Middle frontal gyrus (tissue), 1 donor: ENCODE data around the gene LRP2.
"Not testable (repeated sequence)": the region's sequence is repeated elsewhere in the genome, so short reads cannot be mapped to it uniquely, and the experiment has no call there.

ENCODE experiments used
- DNase-seq: peaks from one replicate; pipeline ENCODE4 v3.0.0-alpha.2; 2015; ENCODE audit warnings: low spot score; ENCODE audit errors: extremely low spot score

The LRP2 gene

DNA sequence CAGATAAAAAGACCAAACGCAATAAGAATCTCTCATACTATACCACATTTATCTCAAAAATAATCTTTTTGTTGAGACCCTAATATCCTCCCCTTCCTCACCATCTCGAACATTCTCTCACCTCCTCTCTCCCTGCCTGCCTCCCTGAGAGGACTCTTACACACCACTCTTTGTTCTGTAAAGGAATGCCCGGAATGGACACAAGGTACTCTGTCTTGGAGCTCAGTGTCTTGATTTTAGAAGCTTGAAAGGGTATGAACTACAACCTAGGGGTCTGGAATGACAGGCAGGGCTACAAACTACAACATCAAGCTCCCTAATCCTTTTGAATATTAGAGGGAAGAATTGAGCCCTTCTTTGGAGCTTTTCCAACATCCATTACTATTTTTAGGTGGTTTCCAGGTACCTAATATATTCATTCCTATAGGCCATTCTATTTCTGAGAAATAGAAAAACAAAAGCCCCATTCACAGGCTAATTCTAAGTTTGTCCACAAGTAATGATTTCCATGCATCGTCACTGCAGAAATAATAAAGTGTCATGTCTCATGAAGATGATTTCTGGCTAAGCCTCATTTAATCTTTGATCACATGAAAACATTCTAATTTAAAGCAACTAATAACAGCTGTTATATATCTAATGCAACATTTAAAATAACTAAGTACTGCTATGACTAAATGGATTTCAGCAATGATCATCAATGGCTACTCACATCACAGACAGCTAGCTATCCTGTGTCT is 60.6 kb downstream of the LRP2 start:
- DNase-seq: no peak

DNA sequence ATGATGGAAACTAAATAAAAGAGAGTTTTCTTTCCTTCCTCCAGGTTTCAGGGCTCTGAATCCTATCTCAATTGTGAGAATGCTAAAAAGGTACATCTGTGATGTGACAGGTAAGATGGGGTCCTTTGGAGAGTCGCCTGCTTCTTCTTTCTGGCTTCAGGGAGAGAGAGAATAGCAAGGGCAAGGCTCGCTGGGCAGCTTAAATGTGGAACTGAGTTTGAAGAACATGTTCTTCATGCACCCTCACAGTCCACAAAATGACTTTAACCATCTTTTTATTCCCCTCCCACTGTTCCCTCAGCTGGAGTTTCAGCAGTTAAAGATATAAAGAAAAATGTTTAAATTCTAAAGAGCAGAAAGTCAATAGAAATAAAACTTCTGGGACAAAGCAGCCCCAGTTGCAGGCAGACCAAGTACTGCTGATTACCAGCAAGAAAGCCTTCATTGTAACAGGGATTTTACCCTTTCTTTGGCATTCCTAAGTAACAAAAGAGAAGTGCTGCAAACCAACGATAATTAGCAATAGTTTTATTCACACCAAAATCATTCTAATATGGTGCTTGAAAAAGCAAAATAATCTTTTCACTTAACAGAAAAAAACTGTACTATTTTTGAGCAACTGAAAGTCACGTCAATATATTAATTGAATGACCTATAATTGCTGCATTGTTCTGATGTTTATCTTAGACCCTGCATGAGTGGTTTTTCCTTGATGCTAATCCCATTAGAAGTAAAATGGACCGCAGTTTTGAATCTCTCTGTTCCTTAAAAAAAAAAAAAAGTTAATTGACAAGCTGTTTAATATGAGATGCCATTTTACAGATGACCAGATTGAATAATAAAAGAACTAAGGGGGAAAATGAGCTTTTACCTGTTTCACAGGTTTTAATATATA is 61.5 kb downstream of the LRP2 start:
- no peak for DNase-seq

DNA sequence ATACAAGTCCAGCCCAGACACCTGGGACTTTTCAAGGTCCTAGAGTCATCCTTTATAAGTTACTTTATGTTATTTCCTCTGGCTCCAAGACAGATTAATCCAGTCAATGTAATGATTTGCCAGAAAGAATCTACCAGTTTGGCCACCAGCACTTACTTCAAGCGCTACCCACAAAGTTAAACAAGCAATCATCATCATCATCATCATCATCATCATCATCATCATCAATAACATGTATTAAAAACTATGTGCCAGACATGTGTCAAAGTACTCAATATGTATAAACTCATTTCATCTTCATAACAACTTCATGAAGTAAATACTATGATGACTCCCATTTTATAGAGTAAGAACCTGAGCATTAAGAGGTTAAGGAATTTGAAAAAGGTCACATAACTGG is 64.3 kb downstream of the LRP2 start:
- DNase-seq: no peak

DNA sequence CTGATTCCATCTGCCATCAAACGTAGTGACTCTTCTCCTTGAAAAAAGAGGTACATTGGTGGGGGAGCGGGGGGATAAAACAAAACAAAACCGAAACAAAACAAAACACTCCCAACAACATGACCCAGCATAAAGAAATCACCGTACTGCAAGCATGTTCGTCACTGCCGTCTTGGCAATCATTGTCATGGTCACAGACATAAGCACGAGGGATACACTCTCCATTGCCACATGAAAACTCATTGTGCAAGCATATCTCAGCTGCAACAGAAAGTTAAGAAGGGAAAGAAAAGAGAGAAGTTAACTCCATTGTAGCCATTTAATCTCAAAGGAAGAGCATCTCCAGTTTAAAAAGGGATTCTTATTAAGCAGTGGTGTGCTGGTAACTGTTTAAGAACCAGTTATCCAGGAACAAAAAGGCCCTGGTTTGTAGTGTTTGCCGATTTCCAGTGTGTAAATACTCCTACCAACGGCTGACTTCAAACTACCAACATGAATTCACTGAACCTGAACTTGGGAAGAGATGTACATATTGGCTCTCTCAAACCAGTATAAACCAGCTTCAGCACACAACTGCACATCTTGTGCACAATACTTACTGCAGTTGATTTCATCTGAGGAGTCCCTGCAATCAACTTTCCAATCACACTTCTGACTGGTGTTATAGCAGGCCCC is 68.2 kb downstream of the LRP2 start:
- DNase-seq: no peak

DNA sequence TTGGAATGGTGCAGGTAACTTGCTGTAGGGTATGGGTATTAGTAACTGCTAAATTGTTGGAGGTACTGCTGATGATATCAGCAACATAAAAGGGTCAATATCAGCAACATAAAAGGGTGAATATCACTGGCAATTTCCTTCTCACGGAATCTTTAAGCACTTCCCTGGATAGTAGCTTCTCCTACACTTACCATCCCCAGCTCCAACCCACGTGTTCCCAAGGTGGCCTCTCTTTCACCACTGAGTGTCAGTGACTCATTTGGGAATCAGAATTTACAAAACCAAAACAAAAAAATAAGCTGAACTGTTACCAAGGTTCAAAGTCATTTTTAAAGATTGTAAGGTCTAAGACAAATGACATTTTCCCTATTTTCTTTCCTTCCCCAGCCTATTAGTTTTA is 70.8 kb downstream of the LRP2 start:
- no peak for DNase-seq

DNA sequence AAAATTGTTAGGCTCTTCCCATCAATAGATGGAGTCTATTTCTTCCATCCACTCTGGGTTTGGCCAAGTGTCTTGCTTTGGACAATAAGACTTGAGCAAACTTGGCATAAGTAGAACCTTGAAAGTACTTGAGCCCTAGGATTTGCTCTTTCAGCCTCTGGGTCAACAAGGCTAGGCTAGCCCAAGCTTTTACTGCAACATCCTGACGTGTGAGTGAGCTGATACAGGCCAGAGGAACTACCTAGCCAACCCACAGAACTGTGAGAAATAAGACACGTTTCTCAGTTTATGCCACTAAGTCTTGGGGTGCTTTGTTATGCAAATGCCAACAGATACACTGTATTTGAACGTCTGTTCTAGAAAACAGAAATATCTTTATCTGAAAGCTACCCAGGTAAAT is 71.9 kb downstream of the LRP2 start:
- no peak for DNase-seq

DNA sequence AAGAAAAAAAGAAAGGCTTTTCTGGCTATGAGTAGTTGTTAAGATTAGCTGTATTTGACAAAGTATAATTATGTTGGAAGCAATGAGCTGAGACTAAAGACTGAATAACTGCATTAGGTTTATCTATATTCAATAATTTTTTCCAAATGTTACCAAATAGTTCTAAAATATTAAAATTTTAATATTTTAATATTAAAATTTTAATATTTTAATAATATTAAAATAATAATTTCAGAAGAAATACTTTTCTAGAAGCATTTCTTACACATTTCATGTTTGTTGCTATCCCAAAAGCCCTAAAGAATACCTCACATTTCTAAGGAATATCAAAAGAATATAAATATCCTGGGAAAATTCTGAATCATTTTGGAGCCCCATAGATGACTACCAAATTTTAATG is 74.7 kb downstream of the LRP2 start:
- no peak for DNase-seq

DNA sequence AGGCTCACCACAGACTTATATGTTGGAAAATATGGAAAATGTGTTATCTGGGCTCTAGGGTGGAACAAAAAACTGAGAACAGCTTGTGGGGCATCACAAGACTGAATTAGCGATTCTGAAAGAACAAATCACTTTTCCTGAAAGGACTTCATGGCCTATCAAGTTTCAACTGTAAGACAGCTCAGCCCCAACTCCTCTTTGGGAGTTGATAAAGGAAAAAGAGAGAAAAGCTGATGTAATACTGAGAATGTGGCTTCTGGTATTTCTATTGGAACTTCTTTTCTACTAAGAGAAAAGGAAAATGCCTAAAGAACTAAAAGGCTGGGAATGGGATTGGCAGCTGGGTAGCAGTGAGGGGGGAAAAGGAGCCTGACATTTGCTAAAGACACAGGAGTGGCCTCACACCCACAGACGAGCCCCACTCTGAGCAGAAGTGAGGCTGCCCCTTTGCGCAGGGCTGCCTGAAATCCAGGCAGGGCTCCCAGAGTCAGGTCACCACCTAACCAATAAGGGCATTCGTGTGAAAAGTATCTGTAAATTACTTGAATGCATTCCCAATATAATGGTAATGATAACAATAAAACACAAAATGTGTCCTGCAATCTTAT is 75.6 kb downstream of the LRP2 start:
- DNase-seq: no peak

DNA sequence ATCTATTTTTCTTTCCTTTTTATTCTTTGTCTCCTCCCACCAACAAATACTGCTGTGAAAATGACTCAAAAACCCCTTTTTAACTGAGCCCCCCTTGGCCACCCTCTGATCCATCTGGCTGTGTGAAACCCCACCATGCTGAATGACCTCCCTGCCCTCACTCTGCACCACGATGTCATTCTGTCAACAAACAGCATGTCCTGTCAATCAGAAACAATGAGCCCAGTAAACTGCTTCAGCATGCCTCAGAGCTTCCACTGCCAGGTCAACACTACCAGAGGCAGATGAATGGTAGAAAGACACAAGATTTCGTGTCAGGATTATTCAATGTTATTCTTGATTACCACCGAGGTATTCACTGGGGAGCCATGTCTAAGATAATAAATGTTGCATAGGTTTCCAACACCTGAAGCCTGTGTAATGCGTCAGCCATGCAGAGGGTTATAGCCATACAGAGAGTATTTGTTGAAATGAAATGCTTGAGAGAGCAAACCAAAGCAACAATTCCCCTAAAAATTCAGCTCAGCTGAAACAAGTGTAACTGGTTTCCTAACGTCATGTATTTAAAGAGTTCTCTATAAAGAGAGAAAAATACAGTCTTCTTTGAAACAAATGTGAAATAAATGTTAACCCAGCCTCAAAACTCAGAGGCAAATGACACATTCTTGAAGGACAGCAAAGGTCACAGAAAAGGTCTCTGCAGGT is 76.7 kb downstream of the LRP2 start:
- no peak for DNase-seq

DNA sequence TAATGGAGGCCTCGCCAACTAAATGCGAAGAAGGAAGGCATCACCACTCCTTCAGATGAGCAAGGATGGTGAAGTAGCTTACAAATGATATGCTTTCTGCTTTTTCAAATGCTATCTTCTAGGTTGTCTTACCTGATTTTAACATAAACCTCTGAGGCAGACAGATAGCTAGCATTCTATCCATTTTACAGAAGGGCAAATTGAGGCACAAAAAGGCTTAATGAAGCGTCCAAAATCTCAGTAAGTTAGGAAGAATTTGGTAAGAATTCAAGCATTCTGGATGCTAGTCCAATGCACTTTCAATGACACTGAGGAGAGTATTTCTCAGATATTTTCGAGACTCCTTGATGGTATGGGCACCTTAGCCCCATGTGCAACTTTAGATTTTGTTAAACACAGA is 81.8 kb downstream of the LRP2 start:
- DNase-seq: no peak

DNA sequence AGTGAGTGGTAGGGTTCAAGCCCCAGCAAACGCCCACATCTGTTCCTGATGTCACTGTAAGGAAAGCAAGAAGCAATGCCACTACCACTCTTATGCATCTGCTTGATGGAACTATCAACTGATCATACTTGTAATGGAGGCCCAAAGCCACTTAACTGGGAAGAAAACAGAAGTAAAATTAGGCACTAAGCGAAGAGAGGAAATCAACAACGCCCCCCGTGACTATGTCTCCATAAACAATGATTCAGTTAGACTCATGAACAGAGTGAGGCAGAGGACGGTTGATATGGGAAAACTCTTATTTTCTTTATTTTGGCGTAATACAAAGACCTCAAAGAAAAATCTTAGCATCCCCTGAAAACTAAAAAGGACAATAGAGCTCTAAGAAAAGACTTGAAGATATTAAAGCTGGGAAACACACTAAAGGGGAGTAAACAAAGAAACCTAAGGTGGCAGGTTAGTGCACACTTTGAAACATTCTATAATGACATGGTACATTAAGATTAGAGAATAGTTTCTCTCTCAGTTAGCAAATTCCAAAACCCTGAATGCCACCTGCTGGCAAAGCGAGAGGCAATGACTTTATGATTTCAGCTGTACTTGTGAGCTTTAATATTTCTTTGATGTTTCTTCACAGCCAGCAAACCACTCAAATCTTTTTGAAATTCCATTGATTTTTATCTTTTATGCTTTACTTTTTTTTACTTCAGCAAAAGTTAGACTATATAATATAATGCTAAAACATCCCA is 86.5 kb downstream of the LRP2 start:
- no peak for DNase-seq

DNA sequence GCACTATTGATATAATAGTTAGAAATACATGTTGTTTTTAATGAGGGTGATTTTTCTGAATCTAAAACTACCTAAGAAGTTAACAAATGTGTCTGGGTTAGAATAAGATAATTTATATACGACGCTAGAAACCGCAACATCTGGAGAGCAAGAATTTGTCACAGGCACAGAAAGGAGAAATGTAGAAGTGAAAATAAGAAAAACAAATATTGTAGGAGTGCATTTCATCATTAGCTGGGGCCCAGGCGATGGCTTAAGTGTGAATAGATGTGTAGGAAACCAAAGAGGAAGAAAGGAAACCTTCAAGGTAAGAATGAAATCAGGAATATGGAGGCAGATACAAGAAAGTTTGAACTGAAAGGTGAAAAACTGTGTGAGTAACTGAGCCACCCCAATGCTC is 90.3 kb downstream of the LRP2 start:
- DNase-seq: no peak

DNA sequence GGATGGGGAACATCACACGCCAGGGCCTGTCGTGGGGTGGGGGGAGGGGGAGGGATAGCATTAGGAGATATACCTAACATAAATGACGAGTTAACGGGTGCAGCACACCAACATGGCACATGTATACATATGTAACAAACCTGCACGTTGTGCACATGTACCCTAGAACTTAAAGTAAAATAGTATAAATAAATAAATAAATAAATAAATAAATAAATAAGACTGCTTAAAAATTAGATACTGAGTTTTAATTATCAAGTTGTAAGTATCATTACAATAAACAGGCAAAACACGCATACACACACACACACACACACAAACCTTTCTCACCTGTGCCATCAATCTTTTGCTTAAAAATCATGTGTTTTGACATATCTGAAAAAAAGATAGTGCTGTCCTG is 91.8 kb downstream of the LRP2 start:
- DNase-seq: not testable (repeated sequence)

DNA sequence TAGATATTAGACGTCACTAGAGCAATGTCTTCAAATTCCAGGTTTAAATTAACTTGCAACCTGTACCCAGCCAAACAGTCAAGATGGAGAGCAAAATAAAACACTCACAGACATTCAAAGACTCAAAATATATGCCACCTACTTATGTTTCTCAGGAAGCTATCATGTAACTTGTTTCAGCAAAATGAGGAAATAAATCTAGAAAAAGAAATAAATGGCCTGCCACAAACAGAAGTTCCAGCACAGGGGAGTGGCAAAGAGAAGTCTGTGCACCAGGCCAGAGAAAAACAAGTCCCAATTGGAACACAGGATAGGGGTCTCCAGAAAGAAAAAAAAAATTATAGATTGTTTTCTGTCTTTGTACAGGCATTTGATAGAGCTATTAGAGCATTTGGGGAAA is 96.7 kb downstream of the LRP2 start:
- DNase-seq: no peak

DNA sequence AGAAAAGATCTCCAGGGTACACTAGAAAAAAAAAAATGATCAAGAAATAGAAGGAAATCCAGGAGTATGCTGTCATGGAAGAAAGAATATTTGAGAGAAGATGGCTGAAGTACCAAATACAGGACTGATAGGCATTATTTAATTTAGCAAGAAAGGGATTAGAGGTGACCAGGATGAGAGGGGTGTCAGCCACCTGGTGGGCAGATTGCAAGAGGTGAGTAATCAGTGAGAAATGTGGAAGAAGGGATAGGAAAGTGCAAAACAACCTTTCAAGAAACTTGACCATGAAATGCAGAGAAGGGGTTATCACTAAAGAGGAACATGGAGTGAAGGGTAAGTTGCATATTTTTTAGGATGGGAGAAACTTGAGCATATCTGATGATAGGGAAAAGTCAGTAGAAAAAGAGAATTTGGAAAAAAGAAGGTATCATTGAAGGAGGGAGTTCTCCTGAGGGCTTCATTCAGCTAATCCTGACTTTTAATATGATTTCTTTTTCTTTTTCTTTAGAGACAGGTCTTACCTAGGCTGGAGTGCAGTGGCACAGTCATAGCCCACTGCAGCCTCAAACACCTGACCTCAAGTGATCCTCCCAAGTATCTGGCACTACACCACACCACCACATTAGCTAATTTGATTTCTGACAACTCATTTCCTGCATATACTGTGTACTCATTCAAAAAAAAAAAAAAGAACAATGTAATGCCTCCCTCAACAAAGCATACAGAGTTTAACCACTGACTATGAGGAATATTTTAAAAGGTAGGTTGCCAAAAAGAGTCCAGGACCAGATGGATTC is 101.3 kb downstream of the LRP2 start:
- DNase-seq: no peak

DNA sequence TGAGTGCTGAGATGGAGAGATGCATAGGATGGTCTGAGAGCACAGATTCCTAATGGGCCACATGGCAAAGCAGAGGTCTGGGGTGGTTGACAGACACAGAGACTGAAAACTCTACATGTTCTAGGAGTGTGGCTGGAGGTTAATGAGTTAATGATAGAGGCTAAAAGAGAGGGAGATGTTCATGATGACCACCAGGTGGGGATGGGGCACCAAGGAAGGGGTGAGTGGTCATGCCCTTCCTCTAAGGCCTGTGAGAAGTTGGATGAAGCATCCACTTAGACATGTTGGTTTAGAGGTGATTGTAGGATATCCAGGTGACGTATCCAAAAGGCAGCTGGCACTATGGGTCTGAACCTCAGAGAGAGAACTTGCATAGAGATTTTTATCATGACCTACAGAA is 102.1 kb downstream of the LRP2 start:
- DNase-seq: no peak

DNA sequence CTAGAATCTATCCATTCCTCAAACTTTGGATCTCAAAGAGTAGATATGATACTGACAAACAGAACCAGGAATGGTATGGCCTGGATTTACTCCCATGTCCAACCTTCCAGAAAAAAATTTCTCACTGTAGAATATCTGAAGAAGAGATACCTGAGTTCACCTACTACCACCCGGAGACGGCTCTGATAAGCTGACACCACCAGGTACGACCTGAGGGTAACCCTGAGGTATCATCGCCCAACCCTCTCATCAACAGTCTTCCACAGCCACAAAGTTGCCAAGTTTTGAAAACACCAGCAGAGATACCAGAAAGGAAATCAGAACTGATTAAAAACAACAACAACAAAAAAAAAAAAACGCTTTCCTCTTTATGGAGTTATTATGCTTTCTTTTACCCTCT is 102.9 kb downstream of the LRP2 start:
- no peak for DNase-seq

DNA sequence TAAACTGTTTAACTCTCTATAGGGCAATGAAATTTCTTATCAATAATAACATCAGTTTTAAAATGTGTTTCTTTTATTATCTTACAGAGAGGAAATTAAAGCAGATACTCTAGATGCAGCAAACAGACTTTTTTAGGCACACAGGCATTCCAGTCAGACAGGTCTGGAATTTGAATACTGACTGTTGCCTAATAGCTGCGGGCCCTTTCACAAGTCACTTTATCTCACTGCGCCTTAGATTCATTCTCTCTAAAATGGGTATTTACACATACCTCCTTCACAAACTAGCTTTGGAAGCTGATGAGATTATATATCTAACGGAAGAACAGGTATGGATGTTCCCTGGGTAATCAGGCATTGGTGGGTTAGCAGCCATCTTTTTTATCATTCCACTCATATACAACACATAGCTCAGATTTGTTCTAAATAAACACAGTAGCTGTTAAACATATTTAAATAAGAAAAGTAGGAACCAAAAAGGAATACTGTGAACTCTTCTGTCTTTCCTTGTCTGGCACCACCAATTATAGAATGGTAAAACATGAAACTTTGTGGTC is 104.2 kb downstream of the LRP2 start:
- DNase-seq: no peak

DNA sequence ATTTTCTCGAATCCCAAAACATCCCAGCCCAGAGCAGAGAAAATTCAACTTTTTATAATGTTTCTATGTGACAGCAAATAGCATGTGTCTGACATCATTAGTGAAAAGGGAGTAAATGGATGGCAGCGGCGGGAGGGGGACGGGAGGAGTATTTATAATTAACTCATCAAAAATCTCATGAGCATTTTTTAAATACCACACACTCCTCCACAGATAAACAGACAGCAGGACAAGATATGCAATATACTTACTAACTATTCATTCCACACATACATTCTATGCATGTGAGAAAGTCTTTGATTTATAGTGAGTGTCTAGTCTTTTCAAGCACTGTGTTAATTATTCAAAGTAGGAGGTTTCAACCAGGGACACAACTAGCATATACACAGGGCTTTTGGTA is 107.6 kb downstream of the LRP2 start:
- no peak for DNase-seq
